IPS-18c (cell line): Measurements from ENCODE around the gene KCNK10.

Source experiments
- H3K4me3 ChIP-seq: 2 replicates; pipeline ENCODE4 v1.7.0; 2013; ENCODE audit warnings: low read depth, mild to moderate bottlenecking, low read length, moderate library complexity; ENCODE audit not compliant: insufficient read depth
- H3K9me3 ChIP-seq: one replicate; pipeline ENCODE4 v1.6.1; 2013; ENCODE audit warnings: mild to moderate bottlenecking, low read length, moderate library complexity; ENCODE audit not compliant: control insufficient read depth, insufficient read depth

The KCNK10 gene

GRCh38 chr14:88251650-88252049, 71.4 kb downstream of the KCNK10 start:
- Histone ChIP-seq H3K9me3 (peaks cover 2% of the 10 kb centered on the region), H3K4me3 (no peak overlapping the region)

- no peak overlapping the region for H3K4me3 ChIP-seq
- H3K9me3 ChIP-seq: no peaks in the 10 kb centered on the region
These were observed 73.8 kb downstream of the KCNK10 start for GRCh38 chr14:88249266-88249665.

- Histone ChIP-seq H3K9me3 (no peaks in the 10 kb centered on the region), H3K4me3 (no peak overlapping the region)
These were observed 74.5 kb downstream of the KCNK10 start for GRCh38 chr14:88248606-88249005.

DNA sequence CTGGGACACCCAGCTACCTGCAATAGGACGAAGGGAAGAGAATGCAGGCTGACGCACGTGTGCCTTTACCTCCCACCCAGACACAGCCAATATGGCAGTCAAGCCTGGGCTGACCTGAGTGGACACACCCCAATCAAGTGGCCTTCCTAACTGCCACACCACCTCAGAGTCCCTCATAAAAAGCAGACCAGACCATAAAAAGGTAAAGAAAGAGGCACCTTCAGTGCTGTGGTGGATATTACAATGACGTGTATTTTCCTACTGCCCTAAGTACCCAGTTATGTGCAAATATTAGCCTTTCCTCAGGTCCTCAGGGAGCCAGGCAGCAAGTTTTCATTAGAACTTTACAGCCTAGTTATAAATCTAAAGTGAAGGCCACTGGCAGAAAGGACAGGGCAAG, 75.8 kb downstream of the KCNK10 start:
- Histone ChIP-seq H3K9me3 (no peaks in the 10 kb centered on the region), H3K4me3 (no peak overlapping the region)

- no peaks in the 10 kb centered on the region for H3K9me3 ChIP-seq
- H3K4me3 ChIP-seq: no peak overlapping the region
These were observed 77.7 kb downstream of the KCNK10 start for GRCh38 chr14:88245321-88245720.

DNA sequence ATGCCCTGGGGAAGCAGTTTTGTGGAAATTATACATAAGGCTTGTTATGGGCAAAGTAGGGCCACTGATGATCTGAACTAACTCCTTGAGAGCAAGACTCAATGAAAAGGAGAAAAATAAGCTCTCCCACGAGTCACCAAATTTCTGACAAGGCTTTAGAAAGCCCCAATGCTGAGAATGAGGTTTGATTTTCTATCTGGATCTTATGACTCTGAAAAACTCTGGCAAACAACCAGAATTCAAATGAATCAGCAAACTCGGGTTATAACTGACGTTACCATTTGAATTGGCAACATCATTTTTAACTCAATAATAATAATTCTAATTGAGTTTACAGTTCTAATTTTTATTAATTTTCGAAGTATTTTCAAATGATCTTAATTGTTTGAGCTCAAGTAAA, 79.1 kb downstream of the KCNK10 start:
- no peaks in the 10 kb centered on the region for H3K9me3 ChIP-seq
- no peak overlapping the region for H3K4me3 ChIP-seq

DNA sequence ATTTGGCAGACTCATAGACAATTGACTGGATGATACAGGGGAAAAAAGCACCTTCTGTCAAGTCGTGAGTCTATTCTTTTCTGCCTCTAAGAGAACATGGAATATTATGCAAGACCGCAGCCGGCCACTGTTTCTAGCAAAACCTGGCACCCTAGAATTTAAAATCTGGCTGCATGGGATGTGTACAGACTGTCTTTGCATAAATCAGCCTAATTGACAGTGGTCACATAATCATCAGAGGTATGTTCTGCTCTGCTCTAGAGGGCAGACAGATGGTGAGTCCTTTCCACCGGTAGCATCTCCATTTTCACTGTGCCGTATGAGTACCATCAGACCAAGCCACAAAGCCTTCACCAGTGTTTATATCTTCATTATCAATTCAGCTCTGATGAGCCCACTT, 80.6 kb downstream of the KCNK10 start:
- H3K9me3 ChIP-seq: no peaks in the 10 kb centered on the region
- no peak overlapping the region for H3K4me3 ChIP-seq

- no peaks in the 10 kb centered on the region for H3K9me3 ChIP-seq
These were observed 81.3 kb downstream of the KCNK10 start for GRCh38 chr14:88241810-88242209.

DNA sequence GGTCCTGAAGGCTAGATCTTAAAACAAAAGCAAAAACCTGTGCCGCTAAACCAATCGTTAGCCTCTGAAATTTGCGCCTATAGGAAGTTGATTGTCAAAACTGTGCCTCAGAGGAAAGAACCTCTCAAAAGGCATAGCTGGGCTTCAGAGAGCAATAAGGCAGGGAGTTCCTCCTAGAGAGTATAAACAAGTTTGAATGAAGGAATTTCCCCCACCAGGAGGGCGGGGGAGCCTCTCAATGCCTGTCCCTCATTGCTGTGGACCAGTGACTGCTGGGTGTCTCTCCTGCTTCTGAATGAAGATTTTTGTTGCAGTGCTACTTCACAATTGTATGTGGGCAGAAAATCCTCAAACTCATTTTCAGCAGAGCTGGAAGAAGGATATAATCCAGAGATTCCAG, 88.6 kb downstream of the KCNK10 start:
- H3K4me3 ChIP-seq: no peak overlapping the region
- H3K9me3 ChIP-seq: no peaks in the 10 kb centered on the region

More at GRCh38 chr14:88241810-88242209, 81.3 kb downstream of the KCNK10 start:
- H3K4me3 ChIP-seq: no peak overlapping the region

DNA sequence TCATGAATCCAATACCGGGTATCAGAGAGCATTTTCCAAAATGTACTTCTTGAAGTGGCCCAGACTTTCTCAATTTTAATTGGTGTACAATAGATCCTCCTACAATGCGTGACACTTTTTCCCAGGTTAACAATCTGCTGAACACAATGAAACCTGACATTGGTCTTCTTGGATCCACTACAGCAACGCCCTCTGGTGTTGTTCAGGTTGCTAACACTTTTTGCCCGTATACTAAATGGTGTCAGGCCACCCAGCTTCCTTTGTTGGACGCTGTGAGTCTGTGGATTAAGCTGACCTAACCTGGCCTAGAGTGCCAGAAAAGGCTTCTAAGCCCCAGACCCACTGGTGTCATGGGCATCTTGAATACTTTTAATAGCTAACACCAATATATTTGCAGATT, 89.2 kb downstream of the KCNK10 start:
- Histone ChIP-seq H3K4me3 (no peak overlapping the region), H3K9me3 (no peaks in the 10 kb centered on the region)

GRCh38 chr14:88232771-88233170, 90.3 kb downstream of the KCNK10 start:
- Histone ChIP-seq H3K4me3 (no peak overlapping the region), H3K9me3 (no peaks in the 10 kb centered on the region)

- H3K9me3 ChIP-seq: no peaks in the 10 kb centered on the region
- H3K4me3 ChIP-seq: no peak overlapping the region
These were observed 91.5 kb downstream of the KCNK10 start for GRCh38 chr14:88231603-88232002.

DNA sequence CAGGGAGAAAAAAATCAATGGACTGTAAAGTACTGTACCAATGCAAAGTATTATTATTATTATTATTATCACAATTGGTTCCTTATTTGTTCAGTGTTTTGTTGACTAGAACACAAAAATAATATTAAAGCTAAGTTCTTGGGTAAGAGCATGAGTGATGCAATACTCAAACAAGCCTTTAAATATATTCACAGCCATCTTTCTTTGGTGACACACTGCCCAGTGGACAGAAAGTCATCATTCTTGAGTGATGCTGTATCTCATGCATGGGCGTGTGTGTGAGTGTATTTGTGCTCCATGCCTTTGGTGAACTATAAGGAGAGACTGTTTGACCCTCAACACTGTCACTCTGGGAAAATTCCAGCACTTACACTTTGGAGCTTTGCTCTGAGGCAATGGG, 93.6 kb downstream of the KCNK10 start:
- Histone ChIP-seq H3K9me3 (no peaks in the 10 kb centered on the region), H3K4me3 (no peak overlapping the region)

- no peak overlapping the region for H3K4me3 ChIP-seq
- H3K9me3 ChIP-seq: no peaks in the 10 kb centered on the region
These were observed 94.4 kb downstream of the KCNK10 start for GRCh38 chr14:88228522-88229236.

GRCh38 chr14:88227693-88228092, 95.4 kb downstream of the KCNK10 start:
- H3K9me3 ChIP-seq: no peaks in the 10 kb centered on the region
- H3K4me3 ChIP-seq: no peak overlapping the region

DNA sequence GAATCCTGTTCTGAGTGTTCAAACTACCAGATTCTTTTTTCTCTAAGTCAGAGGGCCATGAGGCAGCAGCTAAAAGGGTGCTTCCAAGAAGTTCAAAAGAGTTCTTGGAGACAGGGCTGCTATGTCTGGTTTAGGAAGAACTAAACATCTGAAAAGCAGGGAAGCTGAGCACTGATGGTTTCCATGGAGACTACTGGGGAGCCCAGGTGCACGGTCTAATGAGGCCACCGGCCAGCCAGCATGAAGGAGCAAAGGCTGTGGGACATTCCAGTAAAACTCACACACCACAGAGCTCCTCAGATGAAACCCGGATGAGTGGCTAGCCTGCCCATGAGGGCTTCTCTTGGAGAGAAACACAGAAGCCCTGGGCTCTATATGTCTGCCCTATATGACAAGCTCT, 97.3 kb downstream of the KCNK10 start:
- no peak overlapping the region for H3K4me3 ChIP-seq
- no peaks in the 10 kb centered on the region for H3K9me3 ChIP-seq

- no peaks in the 10 kb centered on the region for H3K9me3 ChIP-seq
- no peak overlapping the region for H3K4me3 ChIP-seq
These were observed 104.8 kb downstream of the KCNK10 start for GRCh38 chr14:88218119-88218915.

DNA sequence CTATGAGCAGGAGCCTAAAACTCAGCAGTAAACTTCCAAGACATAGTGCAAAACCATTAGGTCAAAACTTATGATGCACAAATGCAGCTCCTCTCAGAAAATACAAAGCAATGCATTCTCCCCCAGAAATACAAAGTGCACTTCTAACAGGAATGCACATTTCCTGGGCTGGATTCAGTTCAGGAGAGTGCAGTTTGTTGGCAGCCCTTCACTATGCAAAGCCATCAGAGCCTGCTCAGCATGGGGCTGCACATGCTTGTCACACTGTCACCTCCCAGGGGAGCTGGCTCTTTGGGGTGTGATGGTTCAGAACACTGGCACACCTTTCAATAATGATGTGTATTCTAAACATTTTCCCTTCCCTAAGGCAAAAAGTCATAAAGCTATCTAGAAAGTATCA, 110.4 kb downstream of the KCNK10 start:
- H3K9me3 ChIP-seq: no peaks in the 10 kb centered on the region
- no peak overlapping the region for H3K4me3 ChIP-seq
